ENCODE measurements around the gene AP3M1. TPM values are rescaled to one million over a fixed set of nuclear protein-coding genes. Genes with fewer than 3 reads are reported as not detected.

AP3M1 gene
- total RNA-seq, 1 donor from 2014 or later, result 16.3 TPM

- DNase-seq (ENCODE audit: low read depth) (no peak), FAIRE-seq (no peak)
- Histone ChIP-seq H3K36me3 (ENCODE audit: control insufficient read depth, insufficient read depth, low read length) (peaks cover 39% of the 10 kb centered on the region), H3K4me3 (ENCODE audit: low read depth, low read length) (no peak overlapping the region), H3K27me3 (ENCODE audit: control insufficient read depth, insufficient read depth, low read length) (no peaks in the 10 kb centered on the region)
- TF ChIP-seq, protein P1, sequence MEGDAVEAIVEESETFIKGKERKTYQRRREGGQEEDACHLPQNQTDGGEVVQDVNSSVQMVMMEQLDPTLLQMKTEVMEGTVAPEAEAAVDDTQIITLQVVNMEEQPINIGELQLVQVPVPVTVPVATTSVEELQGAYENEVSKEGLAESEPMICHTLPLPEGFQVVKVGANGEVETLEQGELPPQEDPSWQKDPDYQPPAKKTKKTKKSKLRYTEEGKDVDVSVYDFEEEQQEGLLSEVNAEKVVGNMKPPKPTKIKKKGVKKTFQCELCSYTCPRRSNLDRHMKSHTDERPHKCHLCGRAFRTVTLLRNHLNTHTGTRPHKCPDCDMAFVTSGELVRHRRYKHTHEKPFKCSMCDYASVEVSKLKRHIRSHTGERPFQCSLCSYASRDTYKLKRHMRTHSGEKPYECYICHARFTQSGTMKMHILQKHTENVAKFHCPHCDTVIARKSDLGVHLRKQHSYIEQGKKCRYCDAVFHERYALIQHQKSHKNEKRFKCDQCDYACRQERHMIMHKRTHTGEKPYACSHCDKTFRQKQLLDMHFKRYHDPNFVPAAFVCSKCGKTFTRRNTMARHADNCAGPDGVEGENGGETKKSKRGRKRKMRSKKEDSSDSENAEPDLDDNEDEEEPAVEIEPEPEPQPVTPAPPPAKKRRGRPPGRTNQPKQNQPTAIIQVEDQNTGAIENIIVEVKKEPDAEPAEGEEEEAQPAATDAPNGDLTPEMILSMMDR (IDR thresholded peaks at IDR 0.05; ENCODE audit: insufficient read depth, low read length, severe bottlenecking), result no peak
These were observed 41.2 kb downstream of the AP3M1 start for GRCh38 chr10:74109452-74109851.

DNA sequence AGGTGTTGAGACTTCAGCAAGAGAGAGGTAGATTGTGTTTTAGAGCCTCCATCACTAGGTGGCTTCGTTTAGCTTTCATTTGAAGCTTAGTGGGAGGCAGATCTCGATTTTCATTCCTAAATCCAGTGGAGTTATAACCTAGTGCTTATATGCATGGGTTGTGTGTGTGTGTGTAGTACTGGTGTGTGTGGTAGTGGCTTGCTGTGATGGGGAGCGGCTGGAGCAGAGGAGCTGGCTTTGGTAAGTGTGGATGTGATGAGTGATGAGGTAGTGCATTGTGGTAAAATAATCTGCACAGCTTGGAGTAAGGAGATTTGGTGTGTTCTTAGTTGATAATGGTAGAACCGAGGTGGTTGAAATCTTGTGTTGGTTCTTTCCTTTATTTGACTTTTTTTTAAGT, 43.2 kb downstream of the AP3M1 start:
- DNase-seq (ENCODE audit: low read depth), result no peak
- TF ChIP-seq, protein P1 (IDR thresholded peaks at IDR 0.05; ENCODE audit: insufficient read depth, low read length, severe bottlenecking), result no peak
- FAIRE-seq, result no peak
- H3K36me3 ChIP-seq (ENCODE audit: control insufficient read depth, insufficient read depth, low read length), result peaks cover 34% of the 10 kb centered on the region
- no peaks in the 10 kb centered on the region for H3K27me3 ChIP-seq (ENCODE audit: control insufficient read depth, insufficient read depth, low read length)
- no peak overlapping the region for H3K4me3 ChIP-seq (ENCODE audit: low read depth, low read length)

GRCh38 chr10:74104996-74105395, 45.6 kb downstream of the AP3M1 start:
- TF ChIP-seq, protein P1 (IDR thresholded peaks at IDR 0.05; ENCODE audit: insufficient read depth, low read length, severe bottlenecking), result no peak
- Histone ChIP-seq H3K36me3 (ENCODE audit: control insufficient read depth, insufficient read depth, low read length) (peaks cover 26% of the 10 kb centered on the region), H3K4me3 (ENCODE audit: low read depth, low read length) (no peak overlapping the region), H3K27me3 (ENCODE audit: control insufficient read depth, insufficient read depth, low read length) (no peaks in the 10 kb centered on the region)
- no peak for FAIRE-seq
- DNase-seq (ENCODE audit: low read depth), result no peak

DNA sequence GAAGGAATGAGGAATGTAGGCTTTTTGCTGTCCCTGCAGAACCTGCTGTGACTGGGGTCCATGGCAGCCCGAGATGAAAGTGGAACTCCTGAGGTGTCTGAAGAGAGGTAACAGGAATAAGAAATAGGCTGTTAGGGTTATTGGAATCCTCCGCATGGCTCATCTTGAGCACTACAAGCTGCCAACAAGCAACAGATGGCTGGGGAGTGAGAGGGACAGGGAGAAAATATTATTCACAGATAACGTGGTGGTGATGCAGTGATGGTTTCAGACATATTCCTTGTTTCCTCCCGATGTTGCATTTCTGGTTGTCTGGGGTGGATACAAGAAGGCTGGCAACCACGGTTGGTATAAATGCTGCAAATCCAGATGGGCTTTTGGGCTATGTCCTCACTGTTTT, 46.1 kb downstream of the AP3M1 start:
- TF ChIP-seq, protein P1 (IDR thresholded peaks at IDR 0.05; ENCODE audit: insufficient read depth, low read length, severe bottlenecking), result no peak
- no peak overlapping the region for H3K4me3 ChIP-seq (ENCODE audit: low read depth, low read length)

DNA sequence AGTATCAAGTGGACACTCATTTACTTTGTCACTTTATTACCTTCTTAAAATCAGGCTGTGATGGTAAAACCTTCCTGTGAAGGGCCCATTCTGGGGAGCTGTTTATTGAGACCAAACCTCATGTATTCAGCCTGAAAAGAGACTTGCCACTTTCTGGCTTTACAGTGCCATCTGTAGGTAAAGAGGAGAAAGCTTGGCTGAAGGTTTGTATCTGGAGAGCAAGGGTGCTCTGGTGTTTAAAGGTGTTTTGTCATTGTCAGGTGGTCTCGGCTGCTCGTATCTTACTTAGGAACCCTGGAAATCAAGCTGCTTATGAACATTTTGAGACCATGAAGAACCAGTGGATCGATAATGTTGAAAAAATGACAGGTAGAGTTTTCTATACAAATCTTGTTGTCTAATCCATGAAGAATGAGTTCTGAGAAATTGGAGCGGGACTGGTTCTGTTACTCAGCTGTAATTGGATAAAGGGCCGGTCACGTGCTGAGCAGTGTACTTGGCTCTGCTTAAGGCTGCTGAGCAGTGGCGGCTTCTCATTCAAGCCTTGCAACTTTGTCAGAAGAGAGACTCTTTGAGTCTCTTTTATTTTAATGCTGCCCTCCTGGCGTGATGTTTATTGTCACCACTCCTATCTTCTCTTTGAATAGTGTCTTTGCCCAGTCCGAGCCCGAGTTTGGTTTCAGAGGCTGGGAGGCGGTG, 46.9 kb downstream of the AP3M1 start:
- Histone ChIP-seq H3K36me3 (ENCODE audit: control insufficient read depth, insufficient read depth, low read length) (peaks cover 21% of the 10 kb centered on the region), H3K4me3 (ENCODE audit: low read depth, low read length) (no peak overlapping the region), H3K27me3 (ENCODE audit: control insufficient read depth, insufficient read depth, low read length) (no peaks in the 10 kb centered on the region)
- FAIRE-seq (no peak), DNase-seq (ENCODE audit: low read depth) (no peak)
- TF ChIP-seq, protein P1 (IDR thresholded peaks at IDR 0.05; ENCODE audit: insufficient read depth, low read length, severe bottlenecking), result peak; percentile 34

More for the DNA sequence above, 46.1 kb downstream of the AP3M1 start:
- no peak for DNase-seq (ENCODE audit: low read depth)
- H3K27me3 ChIP-seq (ENCODE audit: control insufficient read depth, insufficient read depth, low read length), result no peaks in the 10 kb centered on the region
- no peak for FAIRE-seq
- H3K36me3 ChIP-seq (ENCODE audit: control insufficient read depth, insufficient read depth, low read length), result peaks cover 26% of the 10 kb centered on the region

GRCh38 chr10:74099836-74100235, 50.8 kb downstream of the AP3M1 start:
- H3K4me3 ChIP-seq (ENCODE audit: low read depth, low read length), result no peak overlapping the region
- H3K27me3 ChIP-seq (ENCODE audit: control insufficient read depth, insufficient read depth, low read length), result no peaks in the 10 kb centered on the region
- DNase-seq (ENCODE audit: low read depth) (peak; percentile 74), FAIRE-seq (no peak)
- H3K36me3 ChIP-seq (ENCODE audit: control insufficient read depth, insufficient read depth, low read length), result peaks cover 19% of the 10 kb centered on the region
- TF ChIP-seq, protein P1 (IDR thresholded peaks at IDR 0.05; ENCODE audit: insufficient read depth, low read length, severe bottlenecking), result no peak
